Immature natural killer cell (primary cell): Measurements from ENCODE around the gene ASCL2. TPM values are rescaled to one million over a fixed set of nuclear protein-coding genes. Genes with fewer than 3 reads are reported as not detected.

ENCODE experiments used
- DNase-seq, 3 donors: peaks; one replicate each; pipeline ENCODE4 v3.0.0; 2022; ENCODE audit warnings: mixed read lengths in 1 of 3
- H3K27ac Mint-ChIP-seq, 6 donors: one replicate each; pipeline ENCODE4 v1.8.0; 2020; ENCODE audit warnings: mixed read lengths in 6 of 6, mild to moderate bottlenecking in 5 of 6, inconsistent platforms in 4 of 6, moderate library complexity in 3 of 6
- H3K27me3 Mint-ChIP-seq, 3 donors: one replicate each; pipeline ENCODE4 v1.8.0; 2020 to 2021; ENCODE audit warnings: low read depth in 3 of 3, mild to moderate bottlenecking in 3 of 3, mixed read lengths in 3 of 3, moderate library complexity in 3 of 3, inconsistent platforms in 1 of 3
- H3K36me3 Mint-ChIP-seq, 3 donors: one replicate each; pipeline ENCODE4 v1.8.0; 2020; ENCODE audit warnings: mixed read lengths in 3 of 3, inconsistent platforms in 2 of 3, mild to moderate bottlenecking in 2 of 3
- H3K4me1 Mint-ChIP-seq, 2 donors: one replicate each; pipeline ENCODE4 v1.8.0; 2020; ENCODE audit warnings: inconsistent platforms in 2 of 2, mild to moderate bottlenecking in 2 of 2, mixed read lengths in 2 of 2, moderate library complexity in 1 of 2
- H3K4me3 Mint-ChIP-seq, 5 donors: one replicate each; pipeline ENCODE4 v1.8.0; 2020; ENCODE audit warnings: mild to moderate bottlenecking in 5 of 5, mixed read lengths in 5 of 5, inconsistent platforms in 3 of 5, moderate library complexity in 3 of 5
- H3K9me3 Mint-ChIP-seq, 6 donors: one replicate each; pipeline ENCODE4 v1.8.0; 2020; ENCODE audit warnings: mild to moderate bottlenecking in 6 of 6, mixed read lengths in 6 of 6, inconsistent platforms in 4 of 6, moderate library complexity in 3 of 6
- polyA plus RNA-seq, 3 donors: library from polyadenylated mRNA; unstranded; fragments of 300-500 nt; fragmentation: Illumina TruSeq; gene quantifications; one replicate each; pipeline ENCODE4 v1.2.3, GENCODE V29; 2021

ASCL2 gene
- polyA plus RNA-seq, 3 donors from 2014 or later: 9.7 to 60.0 (median 18.2) TPM

- H3K27ac Mint-ChIP-seq: no peak overlapping the region
- H3K4me1 Mint-ChIP-seq: peaks cover 0 to 8% of the 10 kb centered on the region in 2 donors
- peaks cover 2 to 10% (median 4%) of the 10 kb centered on the region in 6 donors for H3K9me3 Mint-ChIP-seq
These were observed 46.1 kb downstream of the ASCL2 start for GRCh38 chr11:2224254-2224653.

DNA sequence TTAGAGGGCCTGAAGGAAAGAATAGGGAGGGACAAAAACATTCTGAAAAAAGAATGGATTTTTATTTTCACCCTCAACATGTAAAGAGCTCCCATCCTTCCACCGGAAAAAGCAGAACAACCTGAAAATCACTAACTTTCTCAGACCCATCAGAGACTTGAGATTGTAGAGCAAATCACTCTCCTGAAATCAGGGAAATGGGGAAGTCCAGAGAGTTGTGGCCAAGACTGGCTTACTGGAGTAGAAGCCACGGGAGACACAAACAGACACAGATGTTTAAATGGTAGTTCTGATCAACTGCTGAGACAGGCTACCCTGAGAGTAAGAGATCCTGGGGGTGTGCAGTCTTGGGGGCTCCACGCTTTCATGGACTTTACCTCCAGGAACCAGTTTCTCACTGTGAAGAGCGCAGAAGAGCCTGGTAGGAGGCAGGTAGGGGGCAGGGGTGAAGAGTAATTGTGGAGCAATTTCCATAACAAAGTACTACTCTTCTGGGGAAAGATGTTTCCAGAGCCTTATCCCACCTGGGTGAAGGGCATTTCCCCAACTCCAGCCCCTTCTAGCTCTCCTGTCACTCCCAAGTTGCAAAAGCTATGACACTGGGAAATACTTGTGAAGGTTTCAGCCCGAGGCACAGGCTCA, 47.1 kb downstream of the ASCL2 start:
- no peak for DNase-seq
- Mint-ChIP-seq H3K27me3 (peaks cover 0 to 6% (median 0%) of the 10 kb centered on the region in 3 donors), H3K4me3 (no peak overlapping the region), H3K27ac (no peak overlapping the region), H3K9me3 (peaks cover 0 to 7% (median 4%) of the 10 kb centered on the region in 6 donors), H3K36me3 (peaks cover 6 to 23% (median 18%) of the 10 kb centered on the region in 3 donors), H3K4me1 (peaks cover 8% of the 10 kb centered on the region in 2 donors)

More at GRCh38 chr11:2224254-2224653, 46.1 kb downstream of the ASCL2 start:
- Mint-ChIP-seq H3K27me3 (peaks cover 0 to 4% (median 0%) of the 10 kb centered on the region in 3 donors), H3K4me3 (no peak overlapping the region), H3K36me3 (peaks cover 7 to 19% (median 17%) of the 10 kb centered on the region in 3 donors)
- no peak for DNase-seq

DNA sequence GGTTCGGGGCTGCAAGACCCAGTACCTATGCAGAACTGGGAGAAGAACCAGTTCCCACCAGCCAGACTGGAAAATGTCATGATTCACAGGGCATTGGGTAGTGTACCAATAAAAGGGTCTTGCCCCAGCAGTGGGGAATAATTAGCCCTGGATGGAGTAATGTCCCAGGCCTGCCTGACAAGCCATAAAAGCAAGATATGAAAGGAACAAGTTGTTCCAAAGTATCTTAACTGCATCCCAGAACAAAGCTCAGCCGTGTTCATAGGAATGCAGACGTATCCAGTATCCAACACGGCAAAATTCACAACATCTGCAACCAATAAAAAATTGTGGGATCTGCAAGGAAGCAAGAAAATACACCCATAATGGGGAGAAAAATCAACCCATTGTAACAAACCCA, 47.9 kb downstream of the ASCL2 start:
- Mint-ChIP-seq H3K36me3 (peaks cover 6 to 23% (median 18%) of the 10 kb centered on the region in 3 donors), H3K27ac (no peak overlapping the region), H3K9me3 (peaks cover 0 to 7% (median 4%) of the 10 kb centered on the region in 6 donors), H3K27me3 (peaks cover 0 to 6% (median 0%) of the 10 kb centered on the region in 3 donors), H3K4me3 (no peak overlapping the region), H3K4me1 (peaks cover 8 to 16% of the 10 kb centered on the region in 2 donors)
- no peak for DNase-seq

GRCh38 chr11:2221591-2221990, 48.8 kb downstream of the ASCL2 start:
- no peak overlapping the region for H3K4me3 Mint-ChIP-seq
- peaks cover 0 to 7% (median 3%) of the 10 kb centered on the region in 6 donors for H3K9me3 Mint-ChIP-seq
- peaks cover 8 to 16% of the 10 kb centered on the region in 2 donors for H3K4me1 Mint-ChIP-seq
- no peak overlapping the region for H3K27ac Mint-ChIP-seq
- peaks cover 6 to 23% (median 18%) of the 10 kb centered on the region in 3 donors for H3K36me3 Mint-ChIP-seq
- peaks cover 0 to 6% (median 1%) of the 10 kb centered on the region in 3 donors for H3K27me3 Mint-ChIP-seq
- DNase-seq: no peak

GRCh38 chr11:2221024-2221423, 49.4 kb downstream of the ASCL2 start:
- peaks cover 8 to 17% of the 10 kb centered on the region in 2 donors for H3K4me1 Mint-ChIP-seq
- peaks cover 0 to 7% (median 3%) of the 10 kb centered on the region in 6 donors for H3K9me3 Mint-ChIP-seq
- peaks cover 0 to 6% (median 1%) of the 10 kb centered on the region in 3 donors for H3K27me3 Mint-ChIP-seq
- no peak for DNase-seq
- peaks cover 6 to 23% (median 18%) of the 10 kb centered on the region in 3 donors for H3K36me3 Mint-ChIP-seq
- no peak overlapping the region for H3K27ac Mint-ChIP-seq
- no peak overlapping the region for H3K4me3 Mint-ChIP-seq

DNA sequence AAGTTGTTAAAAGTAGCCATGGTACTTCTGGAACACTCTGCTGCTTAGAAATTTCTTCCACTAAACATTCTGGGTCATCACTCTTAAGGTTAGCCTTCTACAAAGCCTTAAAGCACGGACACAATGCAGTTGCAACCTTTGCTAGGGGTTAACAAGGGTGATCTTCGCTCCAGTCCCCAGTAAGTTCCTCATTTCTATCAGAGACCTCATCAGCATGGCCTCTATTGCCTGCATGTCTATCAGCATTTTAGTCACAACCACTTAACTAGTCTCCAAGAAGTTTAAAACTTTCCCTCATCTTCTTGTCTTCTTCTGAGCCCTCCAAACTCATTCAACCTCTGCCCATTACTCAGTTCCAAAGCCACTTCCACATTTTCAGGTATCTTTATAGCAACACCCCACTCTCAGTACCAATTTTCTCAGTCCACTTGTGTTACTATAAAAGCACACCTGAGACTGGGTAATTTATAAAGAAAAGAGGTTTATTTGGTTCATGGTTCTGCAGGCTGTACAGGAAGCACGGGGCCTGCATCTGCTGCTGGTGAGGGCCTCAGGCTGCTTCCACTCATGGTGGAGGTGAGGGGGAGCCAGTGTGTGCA, 50.1 kb downstream of the ASCL2 start:
- Mint-ChIP-seq H3K4me3 (peak overlapping the region in 1 of 5 donors; percentile 5), H3K27ac (peak overlapping the region in 1 of 6 donors; percentile 2), H3K27me3 (peaks cover 0 to 6% (median 1%) of the 10 kb centered on the region in 3 donors), H3K36me3 (peaks cover 6 to 23% (median 18%) of the 10 kb centered on the region in 3 donors), H3K4me1 (peaks cover 8 to 19% of the 10 kb centered on the region in 2 donors), H3K9me3 (peaks cover 0 to 7% (median 3%) of the 10 kb centered on the region in 6 donors)
- DNase-seq: no peak

GRCh38 chr11:2219318-2220017, 50.9 kb downstream of the ASCL2 start:
- peaks cover 15 to 24% of the 10 kb centered on the region in 2 donors for H3K4me1 Mint-ChIP-seq
- DNase-seq: no peak
- peaks cover 6 to 23% (median 18%) of the 10 kb centered on the region in 3 donors for H3K36me3 Mint-ChIP-seq
- H3K27me3 Mint-ChIP-seq: peaks cover 0 to 6% (median 1%) of the 10 kb centered on the region in 3 donors
- H3K9me3 Mint-ChIP-seq: peaks cover 0 to 7% (median 3%) of the 10 kb centered on the region in 6 donors
- H3K27ac Mint-ChIP-seq: no peak overlapping the region
- H3K4me3 Mint-ChIP-seq: peak overlapping the region in 1 of 5 donors; percentile 5

Other genes with a start within 250 kb of the ASCL2 start
- gene IGF2, start 131.2 kb downstream of the ASCL2 start, polyA plus RNA-seq: not detected
- gene INS, start 109.4 kb downstream of the ASCL2 start, polyA plus RNA-seq: not detected
- gene TH, start 98.8 kb downstream of the ASCL2 start, polyA plus RNA-seq: not detected
- gene C11orf21, start 31.3 kb upstream of the ASCL2 start, polyA plus RNA-seq: 10 to 100 TPM; 36.3 to 57.5 (median 36.6) TPM
- gene TSPAN32, start 31.4 kb upstream of the ASCL2 start, polyA plus RNA-seq: 100 to 1,000 TPM; 132 to 223 (median 200) TPM
- 10 to 100 TPM; 33.1 to 56.9 (median 49.7) TPM for gene CD81, start 106.7 kb upstream of the ASCL2 start, polyA plus RNA-seq
- 100 to 1,000 TPM in 2 of 3 donors, 10 to 100 TPM in 1; 87.7 to 111 (median 108) TPM for gene TSSC4, start 130.2 kb upstream of the ASCL2 start, polyA plus RNA-seq
- gene TRPM5, start 173.9 kb upstream of the ASCL2 start, polyA plus RNA-seq: not detected
- 1 to 10 TPM in 1 of 3 donors, under 1 TPM in 2; 0.13 to 1.1 (median 0.73) TPM for gene KCNQ1, start 174.4 kb upstream of the ASCL2 start, polyA plus RNA-seq